OCI-LY1 (cell line): ENCODE results near the gene ASB6.

Source experiments
- EZH2 ChIP-seq: fragments of 200-600 bp; sonication (generic), shearing (Covaris generic); IDR thresholded peaks from 2 replicates; pipeline ENCODE4 v1.8.0; 2017; ENCODE audit warnings: borderline replicate concordance, mixed run types, mild to moderate bottlenecking, antibody characterized with exemption, low read length, moderate library complexity, mixed read lengths
- TF ChIP-seq, protein P1 (sequence below): fragments of 200-600 bp; sonication (generic), shearing (Covaris generic); IDR thresholded peaks from 2 replicates; pipeline ENCODE4 v1.5.1; 2017; ENCODE audit warnings: mild to moderate bottlenecking, antibody characterized with exemption, low read length, moderate library complexity, mixed read lengths

DNA sequence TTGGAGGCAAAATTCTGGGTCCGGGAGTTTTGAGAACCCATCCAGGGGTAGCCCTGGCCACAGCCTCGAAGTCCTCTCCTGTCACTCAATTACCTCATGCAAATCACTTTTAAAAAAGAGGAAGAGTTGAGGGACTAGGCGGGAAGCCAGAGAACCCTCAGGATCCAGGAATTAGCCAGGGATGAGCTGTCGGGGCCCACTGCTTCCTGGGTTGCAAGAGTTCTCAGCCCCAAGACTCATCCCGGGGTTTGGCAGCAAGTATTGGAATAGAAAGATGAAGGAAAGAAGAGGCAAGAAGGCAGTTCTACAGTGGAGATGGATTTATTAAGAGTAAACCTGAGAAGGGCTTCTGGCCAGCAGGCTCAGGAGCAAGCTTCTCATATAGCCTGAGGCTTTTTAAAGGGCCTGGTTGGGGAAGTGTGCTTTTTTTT lies 46.6 kb downstream of the ASB6 start:
- TF ChIP-seq, protein P1, sequence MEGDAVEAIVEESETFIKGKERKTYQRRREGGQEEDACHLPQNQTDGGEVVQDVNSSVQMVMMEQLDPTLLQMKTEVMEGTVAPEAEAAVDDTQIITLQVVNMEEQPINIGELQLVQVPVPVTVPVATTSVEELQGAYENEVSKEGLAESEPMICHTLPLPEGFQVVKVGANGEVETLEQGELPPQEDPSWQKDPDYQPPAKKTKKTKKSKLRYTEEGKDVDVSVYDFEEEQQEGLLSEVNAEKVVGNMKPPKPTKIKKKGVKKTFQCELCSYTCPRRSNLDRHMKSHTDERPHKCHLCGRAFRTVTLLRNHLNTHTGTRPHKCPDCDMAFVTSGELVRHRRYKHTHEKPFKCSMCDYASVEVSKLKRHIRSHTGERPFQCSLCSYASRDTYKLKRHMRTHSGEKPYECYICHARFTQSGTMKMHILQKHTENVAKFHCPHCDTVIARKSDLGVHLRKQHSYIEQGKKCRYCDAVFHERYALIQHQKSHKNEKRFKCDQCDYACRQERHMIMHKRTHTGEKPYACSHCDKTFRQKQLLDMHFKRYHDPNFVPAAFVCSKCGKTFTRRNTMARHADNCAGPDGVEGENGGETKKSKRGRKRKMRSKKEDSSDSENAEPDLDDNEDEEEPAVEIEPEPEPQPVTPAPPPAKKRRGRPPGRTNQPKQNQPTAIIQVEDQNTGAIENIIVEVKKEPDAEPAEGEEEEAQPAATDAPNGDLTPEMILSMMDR = no peak
- TF ChIP-seq EZH2 = no peak
